Measurements from ENCODE around the gene C2CD5. TPM values are rescaled to one million over a fixed set of nuclear protein-coding genes. Genes with fewer than 3 reads are reported as not detected.

Gene C2CD5
- polyA plus RNA-seq, 1 experiment: 11.0 TPM

- no peak for DNase-seq (ENCODE audit: low read depth)
- Histone ChIP-seq H3K36me3 (ENCODE audit: control insufficient read depth, insufficient read depth, low read length) (no peaks in the 10 kb centered on the region), H3K27me3 (ENCODE audit: control insufficient read depth, insufficient read depth, low read length) (no peaks in the 10 kb centered on the region), H3K4me3 (ENCODE audit: low read depth, low read length) (no peak overlapping the region)
- ChIA-PET POLR2A (no interaction called here), CTCF (no interaction called here)
- no peak for TF ChIP-seq CTCF (IDR thresholded peaks at IDR 0.05; ENCODE audit: insufficient read depth, low read depth, low read length)
Measured at GRCh38 chr12:22577667-22578066, 33.3 kb upstream of the C2CD5 start.

GRCh38 chr12:22576473-22576872, 32.1 kb upstream of the C2CD5 start:
- H3K4me3 ChIP-seq (ENCODE audit: low read depth, low read length): no peak overlapping the region
- DNase-seq (ENCODE audit: low read depth): no peak
- no peak for TF ChIP-seq CTCF (IDR thresholded peaks at IDR 0.05; ENCODE audit: insufficient read depth, low read depth, low read length)
- ChIA-PET CTCF (no interaction called here), POLR2A (no interaction called here)
- H3K36me3 ChIP-seq (ENCODE audit: control insufficient read depth, insufficient read depth, low read length): no peaks in the 10 kb centered on the region
- H3K27me3 ChIP-seq (ENCODE audit: control insufficient read depth, insufficient read depth, low read length): no peaks in the 10 kb centered on the region

- H3K4me3 ChIP-seq (ENCODE audit: low read depth, low read length): no peak overlapping the region
- no peaks in the 10 kb centered on the region for H3K36me3 ChIP-seq (ENCODE audit: control insufficient read depth, insufficient read depth, low read length)
- no peak for DNase-seq (ENCODE audit: low read depth)
- ChIA-PET CTCF (no interaction called here), POLR2A (no interaction called here)
- TF ChIP-seq CTCF (IDR thresholded peaks at IDR 0.05; ENCODE audit: insufficient read depth, low read depth, low read length): no peak
- no peaks in the 10 kb centered on the region for H3K27me3 ChIP-seq (ENCODE audit: control insufficient read depth, insufficient read depth, low read length)
Measured at GRCh38 chr12:22576065-22576464, 31.7 kb upstream of the C2CD5 start.

- no peaks in the 10 kb centered on the region for H3K27me3 ChIP-seq (ENCODE audit: control insufficient read depth, insufficient read depth, low read length)
- DNase-seq (ENCODE audit: low read depth): no peak
- no peak for TF ChIP-seq CTCF (IDR thresholded peaks at IDR 0.05; ENCODE audit: insufficient read depth, low read depth, low read length)
- no peak overlapping the region for H3K4me3 ChIP-seq (ENCODE audit: low read depth, low read length)
- ChIA-PET CTCF (interaction anchor here (1.0 kb wide), 1 partner anchor 11 kb away, joined by 3 read pairs; no protein-coding TSS in a partner anchor), POLR2A (no interaction called here)
- H3K36me3 ChIP-seq (ENCODE audit: control insufficient read depth, insufficient read depth, low read length): no peaks in the 10 kb centered on the region
Measured at GRCh38 chr12:22574921-22575320, 30.6 kb upstream of the C2CD5 start.

GRCh38 chr12:22573181-22573580, 28.8 kb upstream of the C2CD5 start:
- no peak for DNase-seq (ENCODE audit: low read depth)
- ChIA-PET CTCF (no interaction called here), POLR2A (no interaction called here)
- Histone ChIP-seq H3K36me3 (ENCODE audit: control insufficient read depth, insufficient read depth, low read length) (no peaks in the 10 kb centered on the region), H3K27me3 (ENCODE audit: control insufficient read depth, insufficient read depth, low read length) (no peaks in the 10 kb centered on the region), H3K4me3 (ENCODE audit: low read depth, low read length) (no peak overlapping the region)
- TF ChIP-seq CTCF (IDR thresholded peaks at IDR 0.05; ENCODE audit: insufficient read depth, low read depth, low read length): no peak

Data from BJ (cell line).